GM12873 (cell line): ENCODE results near the gene LMBRD2.
A peak's percentile ranks its signal among the peaks of the same experiment; 100 is the strongest.

ENCODE experiments used
- TF ChIP-seq, protein P1 (sequence below): IDR thresholded peaks from 2 replicates; pipeline ENCODE4 v1.5.1; 2012; ENCODE audit warnings: low read depth, mild to moderate bottlenecking, moderate library complexity, low read length, control low read depth; ENCODE audit not compliant: insufficient read depth; ENCODE audit errors: missing control alignments

The LMBRD2 gene

DNA sequence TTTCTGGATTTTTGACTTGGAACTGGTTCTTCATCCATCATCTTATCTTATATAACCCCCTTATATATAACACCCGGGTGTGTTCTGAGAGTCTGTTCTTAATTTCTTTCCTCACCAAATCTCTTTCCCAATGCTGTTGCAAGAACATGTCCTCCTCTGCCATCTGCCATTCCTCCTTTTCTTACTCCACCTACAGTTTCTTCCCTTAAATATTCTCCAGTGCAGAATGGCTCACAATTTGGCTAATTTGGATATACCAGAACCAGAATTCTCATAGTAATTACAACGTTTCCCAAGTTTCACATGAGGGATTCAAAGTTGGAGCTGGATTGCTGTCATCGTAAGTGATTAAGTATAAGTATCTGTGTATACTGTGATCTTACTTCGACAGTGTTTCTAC is 28.3 kb upstream of the LMBRD2 start:
- TF ChIP-seq, protein P1, sequence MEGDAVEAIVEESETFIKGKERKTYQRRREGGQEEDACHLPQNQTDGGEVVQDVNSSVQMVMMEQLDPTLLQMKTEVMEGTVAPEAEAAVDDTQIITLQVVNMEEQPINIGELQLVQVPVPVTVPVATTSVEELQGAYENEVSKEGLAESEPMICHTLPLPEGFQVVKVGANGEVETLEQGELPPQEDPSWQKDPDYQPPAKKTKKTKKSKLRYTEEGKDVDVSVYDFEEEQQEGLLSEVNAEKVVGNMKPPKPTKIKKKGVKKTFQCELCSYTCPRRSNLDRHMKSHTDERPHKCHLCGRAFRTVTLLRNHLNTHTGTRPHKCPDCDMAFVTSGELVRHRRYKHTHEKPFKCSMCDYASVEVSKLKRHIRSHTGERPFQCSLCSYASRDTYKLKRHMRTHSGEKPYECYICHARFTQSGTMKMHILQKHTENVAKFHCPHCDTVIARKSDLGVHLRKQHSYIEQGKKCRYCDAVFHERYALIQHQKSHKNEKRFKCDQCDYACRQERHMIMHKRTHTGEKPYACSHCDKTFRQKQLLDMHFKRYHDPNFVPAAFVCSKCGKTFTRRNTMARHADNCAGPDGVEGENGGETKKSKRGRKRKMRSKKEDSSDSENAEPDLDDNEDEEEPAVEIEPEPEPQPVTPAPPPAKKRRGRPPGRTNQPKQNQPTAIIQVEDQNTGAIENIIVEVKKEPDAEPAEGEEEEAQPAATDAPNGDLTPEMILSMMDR, result no peak

- TF ChIP-seq, protein P1, result no peak
Measured at GRCh38 chr5:36178524-36178890, 26.8 kb upstream of the LMBRD2 start.

GRCh38 chr5:36177715-36178523 is 26.2 kb upstream of the LMBRD2 start:
- TF ChIP-seq, protein P1, result peak; percentile 35

DNA sequence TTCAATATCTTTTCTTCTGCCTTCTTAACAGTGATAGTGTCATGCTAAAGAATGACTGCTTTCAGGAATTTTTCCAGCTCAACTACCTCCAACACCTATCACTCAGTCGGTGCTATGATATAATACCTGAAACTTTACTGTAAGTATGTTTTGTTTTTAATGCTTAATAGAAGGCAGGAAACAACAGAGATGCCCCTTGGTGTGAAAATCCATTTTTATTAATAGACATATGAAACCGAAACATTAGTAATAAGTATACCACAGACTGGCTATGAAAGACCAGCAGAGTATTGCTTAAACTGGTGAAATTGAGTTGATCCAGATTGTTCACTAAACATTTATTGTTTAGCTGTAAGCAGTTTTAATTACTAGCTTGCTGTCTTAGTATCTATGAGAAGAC is 25.5 kb upstream of the LMBRD2 start:
- TF ChIP-seq, protein P1, result no peak

GRCh38 chr5:36175043-36175442 is 23.4 kb upstream of the LMBRD2 start:
- TF ChIP-seq, protein P1, result no peak

- TF ChIP-seq, protein P1, result no peak
Measured at GRCh38 chr5:36174119-36174518, 22.4 kb upstream of the LMBRD2 start.

DNA sequence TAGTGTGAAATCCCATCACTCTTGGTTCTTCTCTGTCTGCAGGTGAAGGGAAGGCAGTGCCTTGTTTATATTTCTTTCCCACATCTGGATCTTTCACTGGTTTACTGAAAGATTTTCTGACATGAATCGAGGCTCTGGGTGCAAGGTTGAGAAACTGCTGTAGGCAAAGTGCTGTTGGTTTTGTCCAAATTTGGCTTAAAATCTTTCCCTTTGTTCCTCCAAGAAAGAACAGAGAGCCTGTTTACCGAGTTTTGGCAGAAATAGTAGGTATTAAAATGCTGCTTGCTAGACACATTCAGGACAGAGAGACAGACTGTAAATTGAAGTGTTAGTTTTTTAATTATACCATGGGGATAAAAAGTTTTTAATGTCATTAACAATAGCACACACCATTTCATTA is 21.7 kb upstream of the LMBRD2 start:
- TF ChIP-seq, protein P1, result no peak
